DOHH2 (cell line): ENCODE results near the gene TFF3.

Source experiments
- H3F3A ChIP-seq: fragments of 200-600 bp; sonication (generic), shearing (Covaris generic); 2 replicates; pipeline ENCODE4 v1.6.0; 2016; ENCODE audit warnings: antibody characterized with exemption, mild to moderate bottlenecking; ENCODE audit not compliant: control insufficient read depth, insufficient read depth
- H3K27ac ChIP-seq: fragments of 200-600 bp; sonication (generic); 2 replicates; pipeline ENCODE4 v1.5.1; 2014; ENCODE audit warnings: low read depth, mild to moderate bottlenecking, low read length, moderate library complexity
- H3K27me3 ChIP-seq: fragments of 200-600 bp; sonication (generic); 2 replicates; pipeline ENCODE4 v1.6.1; 2014; ENCODE audit warnings: mild to moderate bottlenecking, low read length, mixed read lengths; ENCODE audit not compliant: control insufficient read depth
- H3K36me3 ChIP-seq: fragments of 200-600 bp; sonication (generic); 2 replicates; pipeline ENCODE4 v1.6.1; 2014; ENCODE audit warnings: mild to moderate bottlenecking, low read length, moderate library complexity, mixed read lengths; ENCODE audit not compliant: control insufficient read depth
- H3K4me1 ChIP-seq: fragments of 200-600 bp; sonication (generic); 2 replicates; pipeline ENCODE4 v1.6.1; 2014; ENCODE audit warnings: mild to moderate bottlenecking, low read length, mixed read lengths; ENCODE audit not compliant: control insufficient read depth
- H3K4me2 ChIP-seq: fragments of 200-600 bp; sonication (generic); 2 replicates; pipeline ENCODE4 v1.6.0; 2014; ENCODE audit warnings: mild to moderate bottlenecking, low read length, moderate library complexity
- H3K4me3 ChIP-seq: fragments of 200-600 bp; sonication (generic); 2 replicates; pipeline ENCODE4 v1.5.1; 2014; ENCODE audit warnings: mild to moderate bottlenecking, low read length, mixed read lengths
- H3K79me2 ChIP-seq: fragments of 200-600 bp; sonication (generic); 2 replicates; pipeline ENCODE4 v1.6.1; 2014; ENCODE audit warnings: mild to moderate bottlenecking, low read length, mixed read lengths; ENCODE audit not compliant: control insufficient read depth
- H3K9me2 ChIP-seq: fragments of 200-600 bp; sonication (generic); replicated peaks from 2 replicates; pipeline ENCODE4 v1.6.1; 2014; ENCODE audit warnings: mild to moderate bottlenecking, low read length, mixed read lengths; ENCODE audit not compliant: control insufficient read depth
- H3K9me3 ChIP-seq: fragments of 200-600 bp; sonication (generic); 2 replicates; pipeline ENCODE4 v1.6.1; 2014; ENCODE audit warnings: antibody characterized with exemption, low read length, mixed read lengths; ENCODE audit not compliant: control insufficient read depth, insufficient read depth
- H4K20me1 ChIP-seq: fragments of 200-600 bp; sonication (generic); 2 replicates; pipeline ENCODE4 v1.6.0; 2014; ENCODE audit warnings: low read depth, mild to moderate bottlenecking, antibody characterized with exemption, low read length, moderate library complexity; ENCODE audit not compliant: control insufficient read depth, insufficient read depth
- CTCF ChIP-seq: fragments of 200-600 bp; sonication (generic); IDR thresholded peaks from one replicate; pipeline ENCODE4 v1.5.1; 2014; ENCODE audit warnings: antibody characterized with exemption, mild to moderate bottlenecking, low read depth, low read length; ENCODE audit not compliant: poor library complexity, severe bottlenecking
- EZH2phosphoT487 ChIP-seq: fragments of 200-600 bp; sonication (generic); IDR thresholded peaks from 2 replicates; pipeline ENCODE4 v1.6.1; 2017; ENCODE audit warnings: borderline replicate concordance, mild to moderate bottlenecking, antibody characterized with exemption, low read length, moderate library complexity, mixed read lengths

TFF3 gene

GRCh38 chr21:42299324-42300044 lies 15.7 kb downstream of the TFF3 start:
- Histone ChIP-seq H3K4me2 (no peak overlapping the region), H4K20me1 (no peaks in the 10 kb centered on the region), H3K9me3 (no peaks in the 10 kb centered on the region), H3K79me2 (no peaks in the 10 kb centered on the region), H3K27ac (no peak overlapping the region), H3K36me3 (no peaks in the 10 kb centered on the region), H3K27me3 (0 out of 2 replicates have a peak, but pooled peaks cover 3% of the 10 kb centered on the region), H3K9me2 (no peaks in the 10 kb centered on the region), H3K4me3 (no peak overlapping the region), H3F3A (no peaks in the 10 kb centered on the region), H3K4me1 (no peaks in the 10 kb centered on the region)
- TF ChIP-seq EZH2phosphoT487 = no peak
- TF ChIP-seq CTCF = no peak

GRCh38 chr21:42298657-42299056 lies 16.6 kb downstream of the TFF3 start:
- no peaks in the 10 kb centered on the region for H3K9me2 ChIP-seq
- TF ChIP-seq EZH2phosphoT487 (no peak), CTCF (no peak)
- no peaks in the 10 kb centered on the region for H3F3A ChIP-seq
- H3K27ac ChIP-seq = no peak overlapping the region
- H4K20me1 ChIP-seq = no peaks in the 10 kb centered on the region
- H3K4me3 ChIP-seq = no peak overlapping the region
- no peaks in the 10 kb centered on the region for H3K36me3 ChIP-seq
- peaks cover under 1% of the 10 kb centered on the region; the same call in 1 of the 2 replicates for H3K9me3 ChIP-seq
- no peak overlapping the region for H3K4me2 ChIP-seq
- H3K4me1 ChIP-seq = no peaks in the 10 kb centered on the region
- no peaks in the 10 kb centered on the region for H3K79me2 ChIP-seq
- H3K27me3 ChIP-seq = no peaks in the 10 kb centered on the region

- peaks cover 2% of the 10 kb centered on the region; the same call in 1 of the 2 replicates for H3K9me3 ChIP-seq
- no peaks in the 10 kb centered on the region for H3K36me3 ChIP-seq
- no peaks in the 10 kb centered on the region for H4K20me1 ChIP-seq
- H3K4me3 ChIP-seq = no peak overlapping the region
- H3K27ac ChIP-seq = no peak overlapping the region
- no peaks in the 10 kb centered on the region for H3K79me2 ChIP-seq
- H3K9me2 ChIP-seq = no peaks in the 10 kb centered on the region
- no peaks in the 10 kb centered on the region for H3K4me1 ChIP-seq
- no peak for TF ChIP-seq CTCF
- no peak overlapping the region for H3K4me2 ChIP-seq
- no peaks in the 10 kb centered on the region for H3K27me3 ChIP-seq
- H3F3A ChIP-seq = no peaks in the 10 kb centered on the region
Observed at GRCh38 chr21:42298237-42298636, 17.0 kb downstream of the TFF3 start.
